GM19023 (cell line): ENCODE results near the gene HOXA3.

Experiments
- ATAC-seq: cut with Tn5 transposase; IDR thresholded peaks from one replicate; pipeline ENCODE4 v1.9.1; 2021; ENCODE audit warnings: mild to moderate bottlenecking, moderate library complexity; ENCODE audit not compliant: unreplicated experiment

HOXA3 gene

GRCh38 chr7:27145914-27146412, 6.4 kb downstream of the HOXA3 start:
- no peak for ATAC-seq

GRCh38 chr7:27145165-27145913, 7.0 kb downstream of the HOXA3 start:
- ATAC-seq = no peak

- ATAC-seq = no peak
These were observed 7.6 kb downstream of the HOXA3 start for GRCh38 chr7:27144781-27145164.

GRCh38 chr7:27143950-27144780, 8.2 kb downstream of the HOXA3 start:
- ATAC-seq = no peak

GRCh38 chr7:27143023-27143949, 9.1 kb downstream of the HOXA3 start, which contains the start of gene HOXA5:
TSS of gene HOXA5 (minus strand) at chr7:27143681. CDS start at chr7:27143607, 74 bp downstream.
- no peak for ATAC-seq

- no peak for ATAC-seq
These were observed 9.8 kb downstream of the HOXA3 start for GRCh38 chr7:27142580-27143022.

- ATAC-seq = no peak
These were observed 10.3 kb downstream of the HOXA3 start for GRCh38 chr7:27141923-27142579.

GRCh38 chr7:27141137-27141922, 11.1 kb downstream of the HOXA3 start:
- no peak for ATAC-seq

GRCh38 chr7:27140126-27140857, 12.1 kb downstream of the HOXA3 start:
- no peak for ATAC-seq

GRCh38 chr7:27139334-27140125, 12.9 kb downstream of the HOXA3 start:
- ATAC-seq = no peak

GRCh38 chr7:27138985-27139333, 13.4 kb downstream of the HOXA3 start:
- ATAC-seq = no peak

- no peak for ATAC-seq
These were observed 13.9 kb downstream of the HOXA3 start for GRCh38 chr7:27138472-27138871.

- ATAC-seq = no peak
These were observed 14.6 kb downstream of the HOXA3 start for GRCh38 chr7:27137640-27138315.

- ATAC-seq = no peak
These were observed 18.0 kb downstream of the HOXA3 start for GRCh38 chr7:27134392-27134791.

GRCh38 chr7:27133409-27134231, 18.8 kb downstream of the HOXA3 start:
- ATAC-seq = no peak

GRCh38 chr7:27132978-27133377, 19.4 kb downstream of the HOXA3 start:
- ATAC-seq = no peak

- no peak for ATAC-seq
These were observed 20.2 kb downstream of the HOXA3 start for GRCh38 chr7:27132214-27132613.
